K562 treated with DMSO at 1 percent for 12 hours (cell line): Measurements from ENCODE around the gene IDH3G. TPM values are rescaled to one million over a fixed set of nuclear protein-coding genes. Genes with fewer than 3 reads are reported as not detected.

Experiments
- total RNA-seq: library from RNA; unstranded; fragments of 300-600 nt; gene quantifications from 2 replicates; pipeline ENCODE4 v1.2.3, GENCODE V29; 2022; ENCODE audit not compliant: insufficient read depth

Gene IDH3G
- 63.6 and 66.3 TPM in 2 replicates for total RNA-seq

GRCh38 chrX:153794018-153794896, at the start of gene IDH3G, which contains the start of gene SSR4:
Gene IDH3G (minus strand): TSS chrX:153794375. CDS start chrX:153794326, 49 bp downstream.
Gene SSR4 (plus strand): TSS chrX:153794668. CDS start chrX:153794688, 20 bp downstream.

GRCh38 chrX:153829799-153830639, 35.8 kb upstream of the IDH3G start, which contains the start of gene PDZD4:
Gene PDZD4 (minus strand): TSS chrX:153830544. CDS start chrX:153830298, 246 bp downstream.

GRCh38 chrX:153780678-153781427, 13.3 kb downstream of the IDH3G start, which contains the start of gene SRPK3:
Gene SRPK3 (plus strand): TSS chrX:153781041. CDS start chrX:153781087, 46 bp downstream.

GRCh38 chrX:153763989-153764755, 30.0 kb downstream of the IDH3G start, which contains the start of gene PLXNB3:
Gene PLXNB3 (plus strand): TSS chrX:153764249. CDS start chrX:153765536, 1,287 bp downstream.

Other genes starting within 250 kb of the IDH3G start
- gene CCNQ, start 195.2 kb downstream of the IDH3G start, total RNA-seq, result 35.3 and 39.6 TPM in 2 replicates
- gene DUSP9, start 147.2 kb downstream of the IDH3G start, total RNA-seq, result 2.4 and 2.9 TPM in 2 replicates
- gene PNCK, start 120.6 kb downstream of the IDH3G start, total RNA-seq, result 2.1 and 4.4 TPM in 2 replicates
- gene SLC6A8, start 106.4 kb downstream of the IDH3G start, total RNA-seq, result 21.3 and 43.0 TPM in 2 replicates
- gene BCAP31, start 70.0 kb downstream of the IDH3G start, total RNA-seq, result 188 and 202 TPM in 2 replicates
- 21.1 and 38.3 TPM in 2 replicates for gene ABCD1, start 69.5 kb downstream of the IDH3G start, total RNA-seq
- not detected in 2 replicates for gene PLXNB3, start 30.1 kb downstream of the IDH3G start, total RNA-seq
- gene SRPK3, start 13.3 kb downstream of the IDH3G start, total RNA-seq, result 0.15 TPM in 1 of 2 replicates, not detected in the other
- gene SSR4, start 293 bp upstream of the IDH3G start, total RNA-seq, result 679 and 1,009 TPM in 2 replicates
- gene PDZD4, start 36.2 kb upstream of the IDH3G start, total RNA-seq, result not detected in 2 replicates
- 0.41 TPM in 1 of 2 replicates, not detected in the other for gene L1CAM, start 91.8 kb upstream of the IDH3G start, total RNA-seq
- 1.4 TPM in 1 of 2 replicates, not detected in the other for gene AVPR2, start 110.3 kb upstream of the IDH3G start, total RNA-seq
- gene ARHGAP4, start 131.9 kb upstream of the IDH3G start, total RNA-seq, result 85.9 and 86.3 TPM in 2 replicates
- gene NAA10, start 140.7 kb upstream of the IDH3G start, total RNA-seq, result 121 and 143 TPM in 2 replicates
- 46.5 and 56.6 TPM in 2 replicates for gene RENBP, start 150.3 kb upstream of the IDH3G start, total RNA-seq
- 24.2 and 60.4 TPM in 2 replicates for gene HCFC1, start 177.4 kb upstream of the IDH3G start, total RNA-seq
- 17.7 and 25.1 TPM in 2 replicates for gene TMEM187, start 178.4 kb upstream of the IDH3G start, total RNA-seq
- 84.6 and 134 TPM in 2 replicates for gene IRAK1, start 225.5 kb upstream of the IDH3G start, total RNA-seq